HepG2 (cell line): ENCODE results near the gene FALEC. TPM values are rescaled to one million over a fixed set of nuclear protein-coding genes. Genes with fewer than 3 reads are reported as not detected.

Experiments
- EP300 ChIP-seq, 3 experiments: sonication (generic) in 1 of 3; formaldehyde crosslinking in 1 of 3; IDR thresholded peaks; 2 replicates each; pipeline versions ENCODE4 v1.5.1 to v1.6.1; 2011 to 2020; ENCODE audit warnings: low read depth in 2 of 3, low read length in 2 of 3, borderline replicate concordance in 1 of 3, improper control_type of control experiment in 1 of 3, mild to moderate bottlenecking in 1 of 3, missing genetic modification reagents in 1 of 3, moderate library complexity in 1 of 3
- HOXA7 ChIP-seq: sonication (generic); formaldehyde crosslinking; IDR thresholded peaks from 2 replicates; pipeline ENCODE4 v1.8.1; 2022; ENCODE audit warnings: mild to moderate bottlenecking, missing genetic modification reagents, moderate library complexity
- KDM1A ChIP-seq: IDR thresholded peaks from 2 replicates; pipeline ENCODE4 v1.6.1; 2016; ENCODE audit warnings: missing compliant biosample characterization
- MNT ChIP-seq: fragments of 450-650 bp; IDR thresholded peaks from 2 replicates; pipeline ENCODE4 v1.6.1; 2016
- MZF1 ChIP-seq: sonication (generic); formaldehyde crosslinking; IDR thresholded peaks from 2 replicates; pipeline ENCODE4 v1.8.1; 2023; ENCODE audit warnings: mild to moderate bottlenecking, missing genetic modification reagents, borderline replicate concordance
- NPAS2 ChIP-seq: sonication (generic); formaldehyde crosslinking; IDR thresholded peaks from 2 replicates; pipeline ENCODE4 v1.8.0; 2022; ENCODE audit warnings: mild to moderate bottlenecking, missing genetic modification reagents, borderline replicate concordance
- TCF12 ChIP-seq, 2 experiments: fragments of 450-650 bp in 1 of 2; sonication (generic) in 1 of 2; formaldehyde crosslinking in 1 of 2; IDR thresholded peaks; 2 replicates each; pipeline versions ENCODE4 v1.6.1 to v1.8.0; 2017 to 2022; ENCODE audit warnings: antibody characterized with exemption in 1 of 2, mild to moderate bottlenecking in 1 of 2, missing genetic modification reagents in 1 of 2, moderate library complexity in 1 of 2
- ZBTB3 ChIP-seq: sonication (generic); formaldehyde crosslinking; IDR thresholded peaks from 2 replicates; pipeline ENCODE4 v1.4.0; 2020; ENCODE audit warnings: low read depth, mild to moderate bottlenecking, moderate library complexity, missing genetic modification reagents, borderline replicate concordance
- ZNF260 ChIP-seq: sonication (generic); formaldehyde crosslinking; IDR thresholded peaks from 2 replicates; pipeline ENCODE4 v1.4.0; 2020; ENCODE audit warnings: missing genetic modification reagents, low read depth, mild to moderate bottlenecking, borderline replicate concordance
- ZNF513 ChIP-seq: sonication (generic); formaldehyde crosslinking; conservative IDR thresholded peaks from 2 replicates; pipeline ENCODE4 v1.5.0; 2020; ENCODE audit warnings: missing genetic modification reagents
- ZNF800 ChIP-seq: sonication (generic); formaldehyde crosslinking; IDR thresholded peaks from 2 replicates; pipeline ENCODE4 v1.4.0; 2020; ENCODE audit warnings: missing genetic modification reagents
- ZSCAN21 ChIP-seq: sonication (generic); formaldehyde crosslinking; IDR thresholded peaks from 2 replicates; pipeline ENCODE4 v1.8.0; 2022; ENCODE audit warnings: mild to moderate bottlenecking, missing genetic modification reagents, moderate library complexity, borderline replicate concordance
- polyA plus RNA-seq, 8 experiments: library from polyadenylated mRNA; depleted of rRNA in 3 of 8; stranded (reverse) in 7 of 8; unstranded in 1 of 8; fragments of >200 nt; fragmentation: Illumina TruSeq in 4 of 8; extraction: Trizol in 4 of 8; gene quantifications; 2 replicates each; pipeline versions ENCODE4 v1.2.1 to v1.2.3, GENCODE V29; 2011 to 2016; ENCODE audit warnings: low read depth in 4 of 8, missing spikeins in 1 of 8, mixed read lengths in 1 of 8; ENCODE audit not compliant: insufficient read depth in 1 of 8
- total RNA-seq, 5 experiments: library from RNA; depleted of rRNA; stranded (reverse); fragments of >200 nt; fragmentation: Illumina TruSeq; extraction: Trizol; gene quantifications; 2 replicates each; pipeline ENCODE4 v1.2.3, GENCODE V29; 2016; ENCODE audit warnings: low read depth in 1 of 5
- TF ChIP-seq, protein P1 (sequence below): sonication (generic); formaldehyde crosslinking; IDR thresholded peaks from 2 replicates; pipeline ENCODE4 v1.4.0; 2020; ENCODE audit warnings: missing genetic modification reagents
- TF ChIP-seq, protein P2 (sequence below): sonication (generic); formaldehyde crosslinking; IDR thresholded peaks from 2 replicates; pipeline ENCODE4 v1.5.0; 2020; ENCODE audit warnings: missing genetic modification reagents
- TF ChIP-seq, protein P3 (sequence below): sonication (generic); formaldehyde crosslinking; IDR thresholded peaks from 2 replicates; pipeline ENCODE4 v1.4.0; 2020; ENCODE audit warnings: low read depth, mild to moderate bottlenecking, missing genetic modification reagents

The FALEC gene
- total and polyA plus RNA-seq, 2 of the 13 experiments (the other 11 are each of a cell fraction or from before 2014, with no cell fraction given), result 0.33 to 0.71 TPM

- no peak for TF ChIP-seq TCF12 (IDR thresholded peaks at IDR 0.05)
- TF ChIP-seq TCF12 (CRISPR knock-in tag; IDR thresholded peaks at IDR 0.05), result no peak
- TF ChIP-seq NPAS2 (CRISPR knock-in tag), result no peak
- TF ChIP-seq EP300 (IDR thresholded peaks at IDR 0.05; ENCODE audit: low read depth in 2 of 2, low read length in 2 of 2), result peak in 1 of 2 experiments; percentile 81; a peak in 2 of 4 replicates
- TF ChIP-seq EP300 (CRISPR knock-in tag; IDR thresholded peaks at IDR 0.05; ENCODE audit: borderline replicate concordance), result peak; percentile 49; the same call in 1 of the 2 replicates
- TF ChIP-seq ZSCAN21 (CRISPR knock-in tag), result no peak
- no peak for TF ChIP-seq KDM1A
- no peak for TF ChIP-seq ZNF260 (CRISPR knock-in tag)
- no peak for TF ChIP-seq MNT
- TF ChIP-seq ZBTB3, result no peak
- TF ChIP-seq, protein P1, sequence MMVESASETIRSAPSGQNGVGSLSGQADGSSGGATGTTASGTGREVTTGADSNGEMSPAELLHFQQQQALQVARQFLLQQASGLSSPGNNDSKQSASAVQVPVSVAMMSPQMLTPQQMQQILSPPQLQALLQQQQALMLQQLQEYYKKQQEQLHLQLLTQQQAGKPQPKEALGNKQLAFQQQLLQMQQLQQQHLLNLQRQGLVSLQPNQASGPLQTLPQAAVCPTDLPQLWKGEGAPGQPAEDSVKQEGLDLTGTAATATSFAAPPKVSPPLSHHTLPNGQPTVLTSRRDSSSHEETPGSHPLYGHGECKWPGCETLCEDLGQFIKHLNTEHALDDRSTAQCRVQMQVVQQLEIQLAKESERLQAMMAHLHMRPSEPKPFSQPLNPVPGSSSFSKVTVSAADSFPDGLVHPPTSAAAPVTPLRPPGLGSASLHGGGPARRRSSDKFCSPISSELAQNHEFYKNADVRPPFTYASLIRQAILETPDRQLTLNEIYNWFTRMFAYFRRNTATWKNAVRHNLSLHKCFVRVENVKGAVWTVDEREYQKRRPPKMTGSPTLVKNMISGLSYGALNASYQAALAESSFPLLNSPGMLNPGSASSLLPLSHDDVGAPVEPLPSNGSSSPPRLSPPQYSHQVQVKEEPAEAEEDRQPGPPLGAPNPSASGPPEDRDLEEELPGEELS (CRISPR knock-in tag), result peak; percentile 83
- peak; percentile 71; the same call in 1 of the 2 replicates for TF ChIP-seq ZNF800
- TF ChIP-seq ZNF513 (CRISPR knock-in tag), result no peak
- TF ChIP-seq, protein P2, sequence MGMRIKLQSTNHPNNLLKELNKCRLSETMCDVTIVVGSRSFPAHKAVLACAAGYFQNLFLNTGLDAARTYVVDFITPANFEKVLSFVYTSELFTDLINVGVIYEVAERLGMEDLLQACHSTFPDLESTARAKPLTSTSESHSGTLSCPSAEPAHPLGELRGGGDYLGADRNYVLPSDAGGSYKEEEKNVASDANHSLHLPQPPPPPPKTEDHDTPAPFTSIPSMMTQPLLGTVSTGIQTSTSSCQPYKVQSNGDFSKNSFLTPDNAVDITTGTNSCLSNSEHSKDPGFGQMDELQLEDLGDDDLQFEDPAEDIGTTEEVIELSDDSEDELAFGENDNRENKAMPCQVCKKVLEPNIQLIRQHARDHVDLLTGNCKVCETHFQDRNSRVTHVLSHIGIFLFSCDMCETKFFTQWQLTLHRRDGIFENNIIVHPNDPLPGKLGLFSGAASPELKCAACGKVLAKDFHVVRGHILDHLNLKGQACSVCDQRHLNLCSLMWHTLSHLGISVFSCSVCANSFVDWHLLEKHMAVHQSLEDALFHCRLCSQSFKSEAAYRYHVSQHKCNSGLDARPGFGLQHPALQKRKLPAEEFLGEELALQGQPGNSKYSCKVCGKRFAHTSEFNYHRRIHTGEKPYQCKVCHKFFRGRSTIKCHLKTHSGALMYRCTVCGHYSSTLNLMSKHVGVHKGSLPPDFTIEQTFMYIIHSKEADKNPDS (CRISPR knock-in tag), result no peak
- TF ChIP-seq, protein P3, sequence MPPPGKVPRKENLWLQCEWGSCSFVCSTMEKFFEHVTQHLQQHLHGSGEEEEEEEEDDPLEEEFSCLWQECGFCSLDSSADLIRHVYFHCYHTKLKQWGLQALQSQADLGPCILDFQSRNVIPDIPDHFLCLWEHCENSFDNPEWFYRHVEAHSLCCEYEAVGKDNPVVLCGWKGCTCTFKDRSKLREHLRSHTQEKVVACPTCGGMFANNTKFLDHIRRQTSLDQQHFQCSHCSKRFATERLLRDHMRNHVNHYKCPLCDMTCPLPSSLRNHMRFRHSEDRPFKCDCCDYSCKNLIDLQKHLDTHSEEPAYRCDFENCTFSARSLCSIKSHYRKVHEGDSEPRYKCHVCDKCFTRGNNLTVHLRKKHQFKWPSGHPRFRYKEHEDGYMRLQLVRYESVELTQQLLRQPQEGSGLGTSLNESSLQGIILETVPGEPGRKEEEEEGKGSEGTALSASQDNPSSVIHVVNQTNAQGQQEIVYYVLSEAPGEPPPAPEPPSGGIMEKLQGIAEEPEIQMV (CRISPR knock-in tag), result no peak
- no peak for TF ChIP-seq HOXA7 (CRISPR knock-in tag)
- TF ChIP-seq MZF1 (CRISPR knock-in tag), result no peak
These were observed 52.4 kb downstream of the FALEC start (continued) for GRCh38 chr1:150567717-150568593.
